Measurements from ENCODE around the gene VAX1. TPM values are rescaled to one million over a fixed set of nuclear protein-coding genes. Genes with fewer than 3 reads are reported as not detected.

Gene VAX1
- total and polyA plus RNA-seq, 9 of the 15 experiments (the other 6 are each of a cell fraction or from before 2014, with no cell fraction given), result not detected

GRCh38 chr10:117135480-117136140, 2.5 kb downstream of the VAX1 start:
- H3K36me3 ChIP-seq (ENCODE audit: control insufficient read depth, insufficient read depth, low read length), result no peaks in the 10 kb centered on the region
- ATAC-seq, result no peak
- no peaks in the 10 kb centered on the region for H3K9me3 ChIP-seq (replicated peaks; ENCODE audit: control insufficient read depth, insufficient read depth, low read depth, low read length)
- H3K4me3 ChIP-seq, result no peak overlapping the region
- DNase-seq (ENCODE audit: extremely low read depth in 1 of 4, low spot score in 3 of 4), result no peak
- in situ Hi-C loops (cut with MboI) (no loop called here), intact Hi-C loops (cut with micrococcal nuclease) (no loop called here)
- H3K9ac ChIP-seq (ENCODE audit: insufficient read depth in 1 of 2, low read depth in 2 of 2, low read length in 2 of 2), result no peak overlapping the region
- no TSS peak for BruUV-seq (replicated peaks)
- H3K27ac ChIP-seq (ENCODE audit: extremely low read depth, low read depth, low read length), result no peak overlapping the region
- H2AFZ ChIP-seq (ENCODE audit: low read depth, low read length), result no peak overlapping the region
- ChIA-PET POLR2A (interaction anchor here (0.6 to 0.7 kb wide), 2 partner anchors 22 to 493 kb away, joined by 3 read pairs; no protein-coding TSS in a partner anchor), CTCF (ENCODE audit: low intra/inter-chr PET ratio) (no interaction called here)
- no peak for FAIRE-seq
- H3K9me1 ChIP-seq (ENCODE audit: control insufficient read depth, insufficient read depth, low read length), result no peaks in the 10 kb centered on the region
- TF ChIP-seq ZNF347 (CRISPR knock-in tag; IDR thresholded peaks at IDR 0.05; ENCODE audit: low read depth) (no peak), ZBTB5 (IDR thresholded peaks at IDR 0.05) (no peak), ELF2 (CRISPR knock-in tag; IDR thresholded peaks at IDR 0.05) (no peak), HEY1 (CRISPR knock-in tag; IDR thresholded peaks at IDR 0.05; ENCODE audit: borderline replicate concordance) (no peak), NR1H2 (CRISPR knock-in tag; IDR thresholded peaks at IDR 0.05) (no peak), HDAC8 (tag; IDR thresholded peaks at IDR 0.05) (no peak), ZNF668 (CRISPR knock-in tag; IDR thresholded peaks at IDR 0.05) (no peak), CHD4 (IDR thresholded peaks at IDR 0.05; ENCODE audit: insufficient read depth, insufficient replicate concordance, low read depth, low read length, poor library complexity, severe bottlenecking) (no peak), POLR3G (IDR thresholded peaks at IDR 0.05; ENCODE audit: extremely low read depth, insufficient read length, insufficient replicate concordance) (no peak), RAD51 (IDR thresholded peaks at IDR 0.05; ENCODE audit: borderline replicate concordance, low read depth) (no peak)
- H3K4me2 ChIP-seq (ENCODE audit: insufficient read depth, low read length), result no peak overlapping the region
- peaks cover 0 to 27% of the 10 kb centered on the region in 2 experiments; a peak in 2 of 5 replicates for H3K4me1 ChIP-seq (replicated peaks in 1 of 2; ENCODE audit: control insufficient read depth in 2 of 2, insufficient read depth in 2 of 2, low read length in 2 of 2)
- H3K79me2 ChIP-seq (ENCODE audit: control insufficient read depth, insufficient read depth, low read length), result no peaks in the 10 kb centered on the region
- H4K20me1 ChIP-seq (replicated peaks; ENCODE audit: control insufficient read depth, insufficient read depth, low read length), result no peaks in the 10 kb centered on the region
- WGBS (ENCODE audit: insufficient coverage, low coverage, missing lambda C conversion rate), result 2% methylated on average over 3 of the region's 4 CpGs
- H3K27me3 ChIP-seq (ENCODE audit: control insufficient read depth in 2 of 2, insufficient read depth in 2 of 2, low read length in 2 of 2), result peaks cover 24 to 87% of the 10 kb centered on the region in 2 experiments

All from K562 (cell line).